Stimulated activated CD8-positive, alpha-beta memory T cell treated with anti-CD3 and anti-CD28 coated beads, Interleukin-15, amount 100 ng/mL, for 1 hour (primary cell): ENCODE measurements around the gene SURF4.

Source experiments
- DNase-seq: peaks from one replicate; pipeline ENCODE4 v3.0.0-alpha.2; 2020; ENCODE audit warnings: low read depth

SURF4 gene

GRCh38 chr9:133374612-133375115 is 1.2 kb downstream of the SURF4 start:
- DNase-seq = no peak

GRCh38 chr9:133372144-133372543 is 3.7 kb downstream of the SURF4 start:
- no peak for DNase-seq

- peak; percentile 35 for DNase-seq
These were observed 4.6 kb downstream of the SURF4 start for GRCh38 chr9:133371261-133371711.

- DNase-seq = no peak
These were observed 5.2 kb downstream of the SURF4 start for GRCh38 chr9:133370685-133371084.

GRCh38 chr9:133369933-133370332 is 5.9 kb downstream of the SURF4 start:
- no peak for DNase-seq

GRCh38 chr9:133369422-133369821 is 6.4 kb downstream of the SURF4 start:
- DNase-seq = no peak

- no peak for DNase-seq
These were observed 7.5 kb downstream of the SURF4 start for GRCh38 chr9:133368249-133368881.

- no peak for DNase-seq
These were observed 8.1 kb downstream of the SURF4 start for GRCh38 chr9:133367778-133368177.

- DNase-seq = no peak
These were observed 8.6 kb downstream of the SURF4 start for GRCh38 chr9:133367221-133367620.

- no peak for DNase-seq
These were observed 9.4 kb downstream of the SURF4 start for GRCh38 chr9:133366435-133366834.

GRCh38 chr9:133362359-133363044 is 13.4 kb downstream of the SURF4 start:
- no peak for DNase-seq

GRCh38 chr9:133361507-133362092 is 14.3 kb downstream of the SURF4 start:
- DNase-seq = no peak

GRCh38 chr9:133360400-133361393 is 15.2 kb downstream of the SURF4 start:
- no peak for DNase-seq

- no peak for DNase-seq
These were observed 16.3 kb downstream of the SURF4 start for GRCh38 chr9:133359399-133360175.

- no peak for DNase-seq
These were observed 18.2 kb downstream of the SURF4 start for GRCh38 chr9:133357656-133358055.

GRCh38 chr9:133356391-133357091 is 19.3 kb downstream of the SURF4 start, which contains the start of the genes SURF1 and SURF2:
SURF1 (minus strand) TSS chr9:133356487; CDS start chr9:133356453, 34 bp downstream.
SURF2 (plus strand) TSS chr9:133356550; CDS start chr9:133356593, 43 bp downstream.
- peak; percentile 75 for DNase-seq

- DNase-seq = no peak
These were observed 19.9 kb downstream of the SURF4 start for GRCh38 chr9:133355881-133356357.

- no peak for DNase-seq
These were observed 21.1 kb downstream of the SURF4 start for GRCh38 chr9:133354766-133355165.

GRCh38 chr9:133353548-133353947 is 22.3 kb downstream of the SURF4 start:
- DNase-seq = no peak
